ENCODE measurements around the gene CBARP. TPM values are rescaled to one million over a fixed set of nuclear protein-coding genes. Genes with fewer than 3 reads are reported as not detected.

CBARP gene
- polyA plus RNA-seq, 3 donors: not detected

GRCh38 chr19:1220477-1220930 is 17.3 kb downstream of the CBARP start:
- H3K36me3 ChIP-seq (replicated peaks in 1 of 2; ENCODE audit: control insufficient read depth in 1 of 2, insufficient read depth in 2 of 2, low read length in 2 of 2): peaks cover 46 to 68% of the 10 kb centered on the region in 2 donors
- H3K9me3 ChIP-seq (replicated peaks in 1 of 2; ENCODE audit: control insufficient read depth in 1 of 2, insufficient read depth in 1 of 2, low read length in 2 of 2): no peaks in the 10 kb centered on the region
- H3K4me3 ChIP-seq (replicated peaks in 1 of 3; ENCODE audit: low read depth in 2 of 3, low read length in 3 of 3): no peak overlapping the region
- no peaks in the 10 kb centered on the region for H3K27me3 ChIP-seq (ENCODE audit: control insufficient read depth in 2 of 2, insufficient read depth in 2 of 2, low read length in 2 of 2)
- no peaks in the 10 kb centered on the region for H3K4me1 ChIP-seq (ENCODE audit: control insufficient read depth in 1 of 2, insufficient read depth in 2 of 2, low read length in 2 of 2)
- Mint-ChIP-seq H3K4me1 (no peaks in the 10 kb centered on the region), H3K27ac (no peak overlapping the region), H3K36me3 (peaks cover 17 to 55% of the 10 kb centered on the region in 2 donors), H3K27me3 (ENCODE audit: low read depth in 3 of 3) (peaks cover 0 to 3% (median 2%) of the 10 kb centered on the region in 3 donors), H3K9me3 (no peaks in the 10 kb centered on the region), H3K4me3 (no peak overlapping the region)
- no peak for TF ChIP-seq CTCF (IDR thresholded peaks at IDR 0.05)
- H3K4me2 ChIP-seq (replicated peaks; ENCODE audit: extremely low read depth, low read length, poor library complexity, severe bottlenecking): no peak overlapping the region
- H4K20me1 ChIP-seq (ENCODE audit: insufficient read depth, low read length): peaks cover 95% of the 10 kb centered on the region
- no peak overlapping the region for H2AFZ ChIP-seq (ENCODE audit: insufficient read depth, low read depth, low read length, poor library complexity, severe bottlenecking)
- 98% methylated on average over 31 of the region's 33 CpGs for WGBS (ENCODE audit: insufficient coverage)
- no peak overlapping the region for H3K27ac ChIP-seq (ENCODE audit: low read depth in 1 of 2, low read length in 2 of 2)
- no peak for DNase-seq
- no peak overlapping the region for H3K9ac ChIP-seq (ENCODE audit: insufficient read depth, low read length, poor library complexity, severe bottlenecking)
- peaks cover 37% of the 10 kb centered on the region for H3K79me2 ChIP-seq (ENCODE audit: insufficient read depth, low read length)
- intact Hi-C loops (cut with micrococcal nuclease): no loop called here

GRCh38 chr19:1219786-1220476 is 17.9 kb downstream of the CBARP start:
- H3K4me1 ChIP-seq (ENCODE audit: control insufficient read depth in 1 of 2, insufficient read depth in 2 of 2, low read length in 2 of 2): peaks cover under 1% of the 10 kb centered on the region in 2 donors
- no peak overlapping the region for H3K4me2 ChIP-seq (replicated peaks; ENCODE audit: extremely low read depth, low read length, poor library complexity, severe bottlenecking)
- H3K36me3 Mint-ChIP-seq: peaks cover 17 to 52% of the 10 kb centered on the region in 2 donors
- intact Hi-C loops (cut with micrococcal nuclease): no loop called here
- no peak for TF ChIP-seq CTCF (IDR thresholded peaks at IDR 0.05)
- no peaks in the 10 kb centered on the region for H3K4me1 Mint-ChIP-seq
- peaks cover 0 to 3% (median 1%) of the 10 kb centered on the region in 3 donors for H3K27me3 Mint-ChIP-seq (ENCODE audit: low read depth in 3 of 3)
- no peak overlapping the region for H3K27ac Mint-ChIP-seq
- no peaks in the 10 kb centered on the region for H3K9me3 Mint-ChIP-seq
- H3K9ac ChIP-seq (ENCODE audit: insufficient read depth, low read length, poor library complexity, severe bottlenecking): no peak overlapping the region
- no peaks in the 10 kb centered on the region for H3K9me3 ChIP-seq (replicated peaks in 1 of 2; ENCODE audit: control insufficient read depth in 1 of 2, insufficient read depth in 1 of 2, low read length in 2 of 2)
- no peaks in the 10 kb centered on the region for H3K27me3 ChIP-seq (ENCODE audit: control insufficient read depth in 2 of 2, insufficient read depth in 2 of 2, low read length in 2 of 2)
- DNase-seq: no peak
- no peak overlapping the region for H3K4me3 ChIP-seq (replicated peaks in 1 of 3; ENCODE audit: low read depth in 2 of 3, low read length in 3 of 3)
- H4K20me1 ChIP-seq (ENCODE audit: insufficient read depth, low read length): peaks cover 96% of the 10 kb centered on the region
- H3K4me3 Mint-ChIP-seq: no peak overlapping the region
- 97% methylated on average over 19 of the region's 19 CpGs for WGBS (ENCODE audit: insufficient coverage)
- peaks cover 46 to 67% of the 10 kb centered on the region in 2 donors for H3K36me3 ChIP-seq (replicated peaks in 1 of 2; ENCODE audit: control insufficient read depth in 1 of 2, insufficient read depth in 2 of 2, low read length in 2 of 2)
- no peak overlapping the region for H2AFZ ChIP-seq (ENCODE audit: insufficient read depth, low read depth, low read length, poor library complexity, severe bottlenecking)
- H3K27ac ChIP-seq (ENCODE audit: low read depth in 1 of 2, low read length in 2 of 2): no peak overlapping the region
- H3K79me2 ChIP-seq (ENCODE audit: insufficient read depth, low read length): peaks cover 42% of the 10 kb centered on the region
